ENCODE results near the gene SLC13A2. TPM values are rescaled to one million over a fixed set of nuclear protein-coding genes. Genes with fewer than 3 reads are reported as not detected.

Gene SLC13A2
- total and polyA plus RNA-seq, 9 of the 15 experiments (the other 6 are each of a cell fraction or from before 2014, with no cell fraction given): 0.13 TPM; not detected in 8

GRCh38 chr17:28527181-28527681, 53.8 kb downstream of the SLC13A2 start (continued):
- peak; percentile 58; the same call in 1 of the 2 replicates for TF ChIP-seq CREB1 (IDR thresholded peaks at IDR 0.05)
- TF ChIP-seq CREB1 (CRISPR knock-in tag; IDR thresholded peaks at IDR 0.05): no peak
- no peak for TF ChIP-seq TSC22D4 (tag; IDR thresholded peaks at IDR 0.05)
- TF ChIP-seq KLF10 (CRISPR knock-in tag; IDR thresholded peaks at IDR 0.05): no peak
- no peak for TF ChIP-seq ID3 (CRISPR knock-in tag; IDR thresholded peaks at IDR 0.05)
- TF ChIP-seq ID3 (tag; IDR thresholded peaks at IDR 0.05): peak; percentile 84
- no peak for TF ChIP-seq SIX5 (IDR thresholded peaks at IDR 0.05; ENCODE audit: borderline replicate concordance in 1 of 2, insufficient read depth in 1 of 2, low read depth in 1 of 2, low read length in 2 of 2)
- no peak for TF ChIP-seq ATF2 (CRISPR knock-in tag; IDR thresholded peaks at IDR 0.05)
- TF ChIP-seq CHD1 (IDR thresholded peaks at IDR 0.05; ENCODE audit: low read length): no peak
- peak; percentile 79 to 93 for TF ChIP-seq TBL1XR1 (IDR thresholded peaks at IDR 0.05; ENCODE audit: low read length in 2 of 2)
- 0 out of 2 replicates have a peak, but pooled peaks have one; percentile 30 for TF ChIP-seq MITF (IDR thresholded peaks at IDR 0.05)
- no peak for TF ChIP-seq ZBTB49 (CRISPR knock-in tag; IDR thresholded peaks at IDR 0.05; ENCODE audit: borderline replicate concordance)
- TF ChIP-seq GABPB1 (CRISPR knock-in tag; IDR thresholded peaks at IDR 0.05): peak; percentile 27
- TF ChIP-seq PTBP1 (IDR thresholded peaks at IDR 0.05; ENCODE audit: low read depth, low read length): no peak
- TF ChIP-seq ERF (CRISPR knock-in tag; IDR thresholded peaks at IDR 0.05): 0 out of 2 replicates have a peak, but pooled peaks have one; percentile 41
- TF ChIP-seq DPF2 (IDR thresholded peaks at IDR 0.05): peak; percentile 96
- peak; percentile 98 for TF ChIP-seq MTA2 (IDR thresholded peaks at IDR 0.05; ENCODE audit: low read depth)
- peak; percentile 96 for TF ChIP-seq NFIC (IDR thresholded peaks at IDR 0.05)
- TF ChIP-seq TFAM (CRISPR knock-in tag; conservative IDR thresholded peaks at IDR 0.05): no peak
- TF ChIP-seq ZNF280B (CRISPR knock-in tag; IDR thresholded peaks at IDR 0.05): no peak
- no peak for TF ChIP-seq ZNF12 (CRISPR knock-in tag; IDR thresholded peaks at IDR 0.05)
- no peak for TF ChIP-seq CEBPB (tag; IDR thresholded peaks at IDR 0.05)
- TF ChIP-seq ZNF764 (CRISPR knock-in tag; IDR thresholded peaks at IDR 0.05; ENCODE audit: low read depth): no peak
- TF ChIP-seq FOXJ2 (tag; IDR thresholded peaks at IDR 0.05): no peak
